LoVo (cell line): ENCODE data around the gene WWTR1.

Experiments
- DNase-seq: peaks from one replicate; pipeline ENCODE4 v3.0.0-alpha.2; 2016; ENCODE audit warnings: low spot score

WWTR1 gene

DNA sequence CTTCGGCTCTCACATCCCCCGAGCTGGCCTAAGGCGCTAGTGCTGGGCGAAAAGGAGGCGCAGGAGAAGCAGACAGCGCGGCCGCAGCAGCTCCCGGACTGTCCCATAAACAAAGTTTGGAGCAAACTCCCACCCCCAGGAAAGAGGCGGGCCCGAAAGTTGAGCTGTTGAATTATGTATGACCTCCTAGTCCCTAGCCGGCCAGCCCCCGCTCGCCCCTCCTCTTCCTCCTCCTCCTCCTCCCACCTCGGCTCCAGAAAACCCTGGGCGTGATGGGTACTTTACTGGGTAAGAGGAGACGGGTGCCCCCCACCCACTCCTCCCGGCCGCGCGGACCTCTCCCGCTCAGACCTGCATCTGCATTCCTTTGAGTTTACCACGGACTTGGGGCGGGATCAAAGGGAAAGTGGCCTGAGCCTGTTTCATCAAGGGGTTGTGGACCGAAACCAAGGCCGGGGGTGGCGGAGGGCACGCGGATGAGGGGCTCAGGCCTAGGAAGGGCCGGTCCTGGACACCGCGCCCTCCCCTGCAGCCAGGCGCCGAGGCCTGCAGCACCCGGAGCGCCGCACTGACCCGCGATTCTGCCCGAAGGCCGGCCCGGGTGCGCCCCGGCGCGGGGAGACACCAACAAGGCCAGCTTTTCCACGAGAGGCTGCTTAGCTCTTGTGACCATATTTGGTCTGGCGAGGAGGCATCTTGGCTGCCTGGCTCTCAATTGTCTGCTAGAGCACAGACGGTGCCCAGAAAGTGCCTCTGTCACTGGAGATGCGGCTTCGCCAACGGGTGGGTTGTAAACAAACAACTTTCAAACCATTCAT, at the start of gene WWTR1:
TSS of gene WWTR1 (minus strand) at position 100 of the 818 bp plus-strand sequence. CDS start 719 bp downstream, outside the sequence.
- DNase-seq, result peak; percentile 89

DNA sequence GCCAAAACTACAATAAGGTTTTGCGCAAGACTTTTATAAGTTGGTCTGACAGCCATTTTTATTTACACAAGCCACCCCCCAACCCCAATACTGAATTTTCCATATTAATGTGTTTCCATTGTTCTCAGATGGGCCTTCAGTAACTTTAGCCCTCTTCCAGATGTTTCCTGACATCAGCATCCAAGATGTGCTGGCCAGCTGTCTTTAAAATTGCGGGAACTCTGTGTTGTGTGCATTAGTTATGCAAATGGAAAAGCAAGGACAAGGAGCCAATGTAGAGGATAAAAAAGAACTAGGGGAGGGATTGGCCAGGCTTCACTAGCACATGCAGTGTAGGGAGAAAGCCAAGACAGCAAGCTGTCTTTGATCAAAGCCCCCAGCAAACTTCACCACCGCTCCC, 49.1 kb upstream of the WWTR1 start:
- DNase-seq, result no peak

DNA sequence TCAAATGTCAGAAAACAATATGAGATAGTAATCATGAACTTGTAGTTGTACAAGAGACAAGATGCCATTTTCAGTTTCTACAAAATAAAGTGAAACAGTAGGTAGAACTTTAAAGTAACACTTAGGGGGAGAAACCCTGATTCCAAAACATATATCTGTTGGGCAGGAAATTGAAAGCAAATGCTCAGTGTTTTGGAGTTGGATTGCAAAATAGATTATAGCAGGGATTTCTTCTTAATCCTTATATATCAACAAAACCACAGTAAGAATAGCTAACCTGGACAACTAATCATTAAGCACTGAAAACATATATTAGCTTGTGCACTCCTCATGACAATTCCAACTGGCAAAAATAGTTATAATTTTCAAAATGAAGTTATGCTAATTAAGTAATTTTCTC, 47.6 kb upstream of the WWTR1 start:
- DNase-seq, result no peak

DNA sequence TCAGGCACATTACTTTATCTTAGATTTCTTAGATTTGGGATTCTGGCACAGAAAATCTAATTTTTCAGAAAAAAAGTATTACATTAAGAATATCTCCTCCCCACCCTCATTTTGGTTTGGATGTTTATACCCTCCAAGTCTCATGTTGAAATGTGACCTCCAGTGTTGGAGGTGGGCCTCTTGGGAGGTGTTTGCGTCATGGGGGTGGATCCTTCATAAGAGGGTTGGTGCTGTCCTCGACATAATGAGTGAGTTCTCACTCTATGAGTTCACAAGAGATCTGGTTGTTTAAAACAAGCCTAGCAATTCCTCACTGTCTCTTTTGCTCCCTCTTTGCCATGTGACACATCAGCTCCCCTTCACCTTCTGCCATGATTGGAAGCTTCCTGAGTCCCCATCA, 45.6 kb upstream of the WWTR1 start:
- no peak for DNase-seq

DNA sequence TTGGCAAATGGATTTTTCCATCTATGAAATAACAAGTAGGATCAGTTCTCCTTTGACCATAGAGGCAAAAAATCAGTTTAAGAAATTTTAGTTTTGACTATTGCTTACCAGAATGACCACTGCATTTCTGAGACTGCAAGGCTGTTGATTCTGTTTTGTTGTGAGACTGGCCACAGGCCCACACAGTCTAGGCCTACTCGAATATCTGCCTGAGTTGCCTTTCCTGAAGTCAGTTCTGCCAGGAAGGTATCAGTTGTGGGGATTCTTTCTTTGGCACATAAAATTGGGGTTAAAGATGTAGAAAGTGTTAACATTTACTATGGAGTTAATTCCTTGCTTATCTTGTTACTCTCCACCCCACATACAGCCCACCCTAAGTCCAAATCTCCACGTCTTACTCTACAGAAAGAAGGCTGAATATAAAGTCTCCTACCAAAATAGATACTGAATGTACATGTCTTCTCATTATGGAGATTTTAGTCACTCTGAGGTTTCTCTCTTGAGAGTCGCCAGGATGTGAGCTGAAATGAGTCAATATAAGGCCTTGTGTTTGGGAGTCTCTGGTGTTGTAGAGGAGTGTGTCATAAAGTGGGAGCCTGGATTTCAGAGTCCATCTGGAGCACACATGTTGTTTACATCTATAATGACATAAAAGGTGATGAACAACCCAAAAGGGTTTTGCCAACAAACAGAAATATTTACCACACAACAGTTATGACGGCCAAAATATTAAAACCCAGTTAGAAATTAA, 45.0 kb upstream of the WWTR1 start:
- no peak for DNase-seq

DNA sequence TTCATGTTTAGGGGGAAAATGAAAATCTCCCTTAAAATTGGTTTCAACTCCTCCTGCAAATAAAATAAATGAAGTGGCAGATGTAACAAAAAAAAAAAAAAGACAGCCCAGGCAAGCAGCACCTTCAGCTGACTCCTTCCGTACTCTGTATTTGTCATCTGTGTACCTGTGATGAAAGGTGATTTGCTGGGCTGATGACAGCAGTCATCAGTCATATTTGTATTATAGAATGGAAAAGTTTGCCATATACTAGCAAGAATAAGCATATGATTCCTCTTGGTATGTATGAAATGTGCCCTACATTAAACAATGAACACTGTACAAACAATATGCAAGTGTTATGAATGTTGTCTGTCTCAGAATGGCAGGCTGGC, 44.1 kb upstream of the WWTR1 start:
- no peak for DNase-seq

DNA sequence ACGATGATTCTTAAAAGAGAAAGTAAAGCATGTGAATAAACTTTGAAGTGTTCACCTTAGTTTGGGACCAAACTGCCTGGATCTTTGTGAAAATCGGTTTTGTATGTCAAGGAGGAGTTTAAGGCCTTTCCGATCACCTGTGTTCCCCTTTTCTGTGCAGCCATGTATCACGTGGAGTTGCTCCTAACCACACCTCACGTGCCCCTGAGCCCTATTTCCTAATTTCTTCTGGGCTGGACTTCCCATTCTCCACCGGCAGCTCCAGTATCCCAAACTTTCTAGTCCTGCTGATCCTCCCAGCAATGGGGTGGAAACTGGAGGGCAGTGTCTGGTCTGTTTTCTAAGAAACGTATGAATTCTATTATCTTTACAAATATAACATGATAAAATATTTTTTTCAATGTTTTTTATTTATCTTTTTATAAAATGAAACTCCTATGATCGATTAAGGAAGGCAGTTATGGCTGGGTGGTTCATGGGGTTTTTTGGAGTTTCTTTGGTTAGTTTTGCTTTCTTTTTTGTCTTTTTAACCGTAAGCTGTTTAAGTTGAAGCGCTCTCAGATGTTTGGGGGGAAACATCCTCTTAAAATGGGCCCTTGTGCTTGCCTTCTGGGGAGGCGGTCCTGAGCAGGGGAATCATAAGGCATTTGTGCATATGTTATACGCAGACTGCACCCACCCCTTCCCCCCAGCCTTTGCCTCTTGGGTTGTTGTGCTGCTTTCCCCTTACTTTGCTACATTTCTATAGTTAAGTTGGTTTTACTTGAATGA, 43.6 kb upstream of the WWTR1 start:
- DNase-seq, result no peak

DNA sequence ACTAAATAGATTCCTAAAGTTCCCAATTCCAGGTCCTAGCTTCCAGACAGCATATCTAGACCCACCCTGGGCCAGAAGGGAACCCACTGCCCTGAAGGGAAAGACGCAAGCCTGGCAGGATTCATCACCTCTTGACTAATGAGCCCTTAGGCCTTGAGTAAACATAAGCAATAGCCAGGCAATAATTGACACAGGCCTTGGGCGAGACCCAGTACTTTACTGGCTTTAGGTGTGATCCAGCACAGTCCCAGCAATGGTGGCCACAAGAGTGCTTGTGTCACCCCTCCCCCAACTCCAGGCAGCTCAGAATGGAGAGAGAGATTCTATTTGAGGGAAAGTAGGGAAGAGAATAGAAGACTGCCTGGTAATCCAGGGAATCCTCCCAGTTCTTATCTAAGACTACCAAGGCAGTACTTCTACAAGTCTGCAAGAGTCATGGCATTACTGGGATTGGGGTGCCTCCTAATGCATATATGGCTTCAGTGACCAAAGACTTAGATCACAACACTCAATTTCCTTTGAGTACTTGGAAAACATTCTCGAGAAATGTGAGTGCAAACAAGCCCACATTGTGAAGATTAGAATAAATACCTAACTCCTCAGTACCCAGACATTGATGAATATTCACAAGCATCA, 30.4 kb upstream of the WWTR1 start:
- no peak for DNase-seq

DNA sequence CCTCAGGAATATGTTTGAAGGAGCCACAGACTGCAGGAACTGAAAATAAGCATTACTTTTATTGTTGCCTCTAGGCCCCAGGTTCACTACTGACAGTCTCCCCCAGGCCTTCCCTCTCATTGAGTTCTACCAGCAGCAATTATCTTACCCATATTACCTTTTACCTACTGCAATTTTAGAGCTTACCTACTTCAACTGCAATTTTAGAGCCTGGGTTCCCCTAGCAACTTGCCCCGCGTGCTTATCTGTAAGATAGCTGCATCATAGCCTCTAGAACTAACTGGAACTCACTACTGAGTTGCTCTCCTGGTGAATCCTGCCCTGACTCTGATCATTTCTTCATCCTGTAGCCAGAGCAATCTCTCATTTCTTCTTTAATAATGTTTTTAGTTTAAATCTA, 29.2 kb upstream of the WWTR1 start:
- no peak for DNase-seq

DNA sequence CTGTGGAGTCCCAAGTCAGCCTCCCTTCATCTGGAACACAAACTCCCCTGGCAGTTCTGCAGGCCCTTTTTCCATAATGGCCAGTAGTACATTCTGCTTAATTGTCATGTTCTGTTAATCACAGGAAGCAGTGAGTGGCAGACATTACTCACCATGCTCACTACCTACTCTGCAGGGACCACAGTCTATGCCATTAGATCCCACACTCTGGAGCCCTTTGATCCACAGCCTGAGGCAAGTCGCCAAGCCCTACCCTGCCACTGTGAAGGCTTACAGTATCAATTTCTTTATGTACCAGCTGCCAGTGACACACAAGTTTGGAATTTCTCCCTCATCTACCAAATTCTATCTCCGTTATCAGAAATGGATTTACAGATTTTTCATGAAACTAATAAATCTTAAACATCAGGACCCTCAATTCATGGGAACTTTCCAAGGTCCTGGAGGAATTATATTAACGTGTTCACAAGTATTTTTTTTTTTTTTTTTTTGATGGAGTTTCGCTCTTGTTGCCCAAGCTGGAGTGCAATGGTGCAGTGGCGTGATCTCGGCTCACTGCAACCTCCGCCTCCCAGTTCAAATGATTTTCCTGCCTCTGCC, 20.6 kb upstream of the WWTR1 start:
- peak; percentile 65 for DNase-seq

DNA sequence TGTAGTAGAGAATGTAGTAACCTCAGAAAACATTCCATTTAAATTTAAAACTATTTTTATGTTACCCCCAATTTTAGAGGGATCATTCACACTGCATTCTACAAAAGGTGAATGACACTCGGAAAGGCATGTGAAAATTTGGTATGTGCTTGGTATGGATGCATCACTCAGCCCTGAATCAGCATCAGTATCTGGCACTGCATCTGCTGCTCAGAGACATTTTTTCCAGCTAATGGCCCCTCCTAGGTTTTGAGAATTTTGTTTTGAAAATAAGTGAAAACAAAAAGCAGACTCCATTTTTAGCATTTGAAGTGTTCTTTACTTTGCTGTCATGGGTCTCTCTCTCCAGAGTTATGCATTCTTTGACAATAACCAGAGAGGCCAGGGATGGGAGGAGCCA, 15.6 kb upstream of the WWTR1 start:
- no peak for DNase-seq

DNA sequence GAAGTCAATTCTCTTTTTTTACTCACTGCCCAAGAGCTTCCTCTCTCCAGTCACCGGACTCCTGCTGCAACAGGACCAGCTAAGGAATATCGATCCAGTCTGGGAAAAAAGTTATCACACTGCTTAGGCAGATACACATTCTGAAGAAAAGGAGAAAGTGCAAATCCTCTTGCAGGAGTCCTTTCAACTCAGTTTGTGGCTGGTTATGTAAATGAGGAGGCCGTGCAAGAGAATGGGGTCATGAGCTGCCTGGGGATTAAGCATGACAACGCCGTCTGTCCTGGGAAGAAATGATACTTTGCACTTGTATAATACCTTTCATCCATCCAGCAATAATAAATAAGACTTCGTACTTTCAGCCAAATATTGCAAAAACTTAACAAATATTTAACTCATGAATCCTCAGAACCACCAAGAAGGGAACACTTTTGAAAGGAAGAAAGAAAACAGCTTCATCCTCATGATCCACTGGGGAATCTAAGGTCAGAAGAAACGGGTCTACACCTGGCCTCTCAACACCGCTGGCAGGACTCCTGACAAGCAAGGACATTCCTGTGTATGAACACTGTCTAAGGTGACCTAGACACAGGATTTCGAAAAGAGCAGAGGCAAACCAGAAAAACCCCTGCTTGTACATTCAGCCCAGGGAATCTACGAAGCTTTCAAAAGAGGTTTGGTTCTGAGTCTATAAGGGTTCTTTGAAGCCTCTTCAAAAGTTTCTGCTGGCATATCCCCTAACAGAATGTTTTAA, 13.1 kb upstream of the WWTR1 start:
- DNase-seq, result no peak

DNA sequence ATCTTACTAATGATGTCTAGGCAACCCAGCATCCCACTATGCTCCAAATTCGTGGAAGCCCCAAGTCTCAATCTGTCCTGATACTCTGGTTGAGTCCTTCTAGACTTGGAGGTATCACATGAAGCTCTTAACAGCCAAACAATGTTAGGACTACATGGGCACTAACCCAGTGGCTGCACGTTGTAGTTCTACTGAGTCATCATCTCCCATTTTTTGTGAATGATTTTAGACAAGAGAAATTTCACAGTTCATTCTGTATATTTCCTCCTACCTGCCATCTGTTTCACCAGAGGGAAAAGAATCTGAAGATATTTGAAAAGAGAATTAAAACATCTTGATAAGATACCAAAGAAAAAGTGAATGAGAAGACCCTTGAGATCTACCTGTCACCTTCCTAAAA, 9.8 kb upstream of the WWTR1 start:
- DNase-seq, result no peak

DNA sequence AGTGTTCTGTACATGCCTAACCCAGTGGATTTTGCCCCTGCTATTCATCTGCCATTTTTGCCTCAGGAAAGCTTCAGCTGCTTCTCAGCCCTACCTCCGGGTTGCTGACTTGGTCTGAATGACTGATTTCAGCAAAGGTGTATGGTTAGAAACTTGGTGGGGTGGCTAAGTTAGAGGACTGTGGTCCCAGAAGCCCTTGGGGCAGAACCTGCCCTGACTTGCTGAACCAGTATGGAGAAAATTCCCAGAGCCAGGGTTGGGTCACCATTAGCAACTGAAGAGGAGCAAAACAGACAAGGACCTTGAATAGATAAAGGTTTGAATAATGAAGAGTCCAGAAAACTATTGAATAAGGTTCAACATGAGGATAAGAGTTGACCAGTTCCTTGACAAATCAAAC, 6.1 kb upstream of the WWTR1 start:
- no peak for DNase-seq

DNA sequence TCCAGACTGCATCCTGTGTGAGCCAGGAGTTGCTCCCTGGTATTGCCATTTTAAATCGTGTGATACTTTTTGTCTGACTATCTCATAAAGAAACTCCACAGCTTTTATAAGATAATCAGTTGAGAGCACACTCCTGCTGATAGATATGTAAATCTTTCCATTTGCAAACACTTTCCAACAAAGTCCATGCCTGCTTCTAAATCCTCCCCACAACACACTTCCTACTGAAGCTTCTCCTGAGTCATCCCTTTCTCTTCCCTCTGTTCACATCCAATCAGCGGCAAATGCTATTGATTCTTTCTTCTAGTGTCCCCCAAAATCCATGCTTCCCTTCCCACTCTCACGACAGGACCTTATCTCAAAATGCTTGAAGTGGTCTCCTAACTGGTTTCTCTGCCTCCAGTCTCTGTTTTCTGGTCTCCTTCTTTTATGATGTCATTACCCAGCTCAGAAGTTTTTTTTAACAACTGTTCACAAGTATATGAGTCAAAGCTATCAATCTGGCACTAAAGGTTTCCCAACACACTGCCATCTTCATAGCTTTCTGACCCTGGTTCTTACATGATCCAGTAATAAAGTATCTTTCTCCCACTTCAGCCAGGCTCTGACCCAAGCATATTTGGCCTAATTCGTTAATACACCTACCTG, 4.5 kb upstream of the WWTR1 start:
- DNase-seq, result no peak

DNA sequence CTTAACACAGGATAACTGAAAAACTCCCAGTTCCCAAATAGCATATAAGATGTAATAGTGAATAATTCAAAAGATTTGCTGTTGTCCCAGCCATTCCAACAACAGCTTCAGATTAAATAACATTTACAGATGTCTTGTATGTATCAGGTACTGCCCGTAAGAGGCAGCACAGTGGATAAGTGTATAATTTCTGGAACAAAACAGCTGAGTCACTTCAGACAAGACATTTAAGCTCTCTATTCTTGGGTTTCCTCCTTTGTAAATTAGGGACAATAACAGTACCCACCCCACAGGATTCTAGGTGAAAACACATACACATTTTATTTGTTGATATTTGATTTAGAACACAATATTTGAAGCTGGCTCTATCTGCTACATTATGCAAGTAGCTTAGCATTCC, 2.6 kb upstream of the WWTR1 start:
- DNase-seq, result no peak

DNA sequence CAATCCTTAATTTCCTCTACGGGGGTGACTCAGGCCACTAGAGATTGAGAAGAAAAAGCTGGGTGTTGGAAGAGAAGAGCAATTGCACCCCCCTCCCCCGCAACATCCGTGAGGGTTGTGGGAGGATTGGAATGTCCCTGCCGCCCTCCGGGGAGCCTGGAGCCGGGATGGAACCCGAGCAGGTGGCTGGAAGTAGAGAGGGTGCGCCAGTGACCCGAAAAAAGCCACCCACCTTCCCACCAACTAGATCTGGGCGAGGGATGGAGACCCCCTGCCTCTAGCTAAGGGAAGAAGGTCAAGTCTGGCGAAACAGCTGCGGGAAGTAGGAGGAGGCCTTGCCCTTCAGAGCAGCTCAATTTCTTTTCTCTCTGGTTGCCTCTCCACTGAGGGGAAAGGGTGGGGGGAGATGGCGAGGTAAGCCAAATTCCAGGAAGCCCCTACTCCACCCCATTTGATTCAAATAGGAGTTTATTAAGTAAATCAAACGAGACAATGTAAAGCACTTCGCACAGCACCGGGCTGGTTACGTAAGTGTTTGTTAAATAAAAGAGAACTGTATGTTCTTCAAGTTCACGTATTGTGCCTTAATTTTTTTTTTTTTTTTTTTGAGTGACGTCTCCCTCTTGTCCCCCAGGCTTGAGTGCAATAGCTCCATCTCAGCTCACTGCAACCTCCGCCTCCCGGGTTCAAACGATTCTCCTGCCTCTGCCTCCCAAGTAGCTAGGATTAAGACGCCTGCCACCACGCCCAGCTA, 1.1 kb upstream of the WWTR1 start:
- no peak for DNase-seq

DNA sequence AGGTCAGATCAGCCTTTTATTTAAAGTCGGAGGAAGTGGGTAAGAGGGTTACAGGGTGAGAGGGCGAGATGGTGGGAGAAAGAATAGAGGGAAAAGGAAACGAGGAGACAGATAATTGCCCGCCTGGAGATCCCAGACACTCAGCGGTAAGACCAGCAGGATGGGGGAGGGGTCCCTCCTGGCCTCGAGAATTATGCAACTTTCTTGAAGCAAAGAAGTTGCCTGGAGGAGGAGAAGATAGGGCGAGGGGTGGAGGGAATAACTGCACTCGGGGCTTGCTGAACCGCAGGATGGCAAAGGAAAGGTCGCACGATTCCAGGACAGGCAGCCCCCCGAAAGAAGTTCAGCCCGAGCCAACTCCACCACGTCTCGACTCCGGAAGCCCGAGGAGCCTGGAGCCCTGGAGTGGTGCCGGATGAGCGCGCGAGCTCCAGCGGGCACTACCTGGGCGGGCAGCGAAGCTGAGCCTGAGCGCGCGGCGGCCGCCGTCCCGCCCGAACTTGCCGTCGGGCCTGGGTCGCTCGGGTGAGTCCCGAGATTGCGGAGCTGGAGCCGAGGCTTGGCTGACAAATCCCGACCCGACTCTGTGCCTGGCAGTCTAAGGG, 402 bp downstream of the WWTR1 start:
- no peak for DNase-seq

DNA sequence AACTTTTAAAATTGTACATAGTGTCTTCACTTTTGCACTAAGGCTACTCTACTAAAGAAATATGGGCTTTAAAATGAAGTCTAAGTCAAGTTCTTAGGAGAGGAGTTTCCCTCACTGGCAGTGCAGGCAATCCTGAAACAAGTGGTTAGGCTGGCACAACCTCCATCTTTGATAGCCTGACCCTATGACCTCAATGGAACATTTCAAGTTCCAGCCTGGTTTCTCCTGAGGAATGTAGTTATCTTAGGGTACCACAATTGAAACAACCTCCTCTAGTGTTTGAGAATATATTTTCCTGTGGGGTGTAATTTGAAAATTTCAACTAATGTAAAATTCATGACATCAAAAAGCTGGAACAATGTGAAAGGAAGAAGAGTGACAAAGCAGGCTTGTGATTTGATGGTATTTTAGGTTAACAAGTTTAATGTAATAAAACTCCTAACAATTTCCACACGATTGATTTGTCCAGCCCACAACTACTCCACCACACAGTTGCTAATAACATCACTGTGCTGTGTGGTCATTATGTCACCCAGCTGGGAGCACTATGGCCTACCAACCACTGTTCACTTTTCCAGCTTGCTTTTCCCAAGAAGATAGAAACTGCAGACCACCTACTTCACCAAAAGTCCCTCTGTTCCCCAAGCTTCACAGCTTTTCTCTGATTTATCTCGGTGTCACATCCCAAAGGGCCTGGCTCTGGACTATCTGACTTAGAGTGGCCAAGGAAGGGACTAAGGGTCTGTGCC, 1.8 kb downstream of the WWTR1 start:
- no peak for DNase-seq
